Posterior cingulate gyrus (tissue), 11 donors: ENCODE measurements around the gene SYTL2.
A peak's percentile ranks its signal among the peaks of the same experiment; 100 is the strongest.
"Not testable (repeated sequence)": the region's sequence is repeated elsewhere in the genome, so short reads cannot be mapped to it uniquely, and the experiment has no call there.

Source experiments
- DNase-seq, 10 donors: peaks; one replicate each; pipeline versions ENCODE4 v3.0.0 to v3.0.0-alpha.2; 2020 to 2021; ENCODE audit warnings: mixed read lengths in 3 of 10
- intact Hi-C: fragments of 100-400 bp; cut with DNase I; formaldehyde crosslinking; loops from one replicate; pipeline ENCODE4 v1.15.1; 2023

The SYTL2 gene

GRCh38 chr11:85799142-85799541 lies 11.8 kb downstream of the SYTL2 start:
- intact Hi-C loops: no loop called here
- no peak for DNase-seq

- DNase-seq: no peak
- intact Hi-C loops: no loop called here
Measured at GRCh38 chr11:85798361-85798760, 12.6 kb downstream of the SYTL2 start.

GRCh38 chr11:85795712-85796487 lies 15.0 kb downstream of the SYTL2 start:
- DNase-seq: no peak
- intact Hi-C loops: no loop called here

GRCh38 chr11:85791409-85791990 lies 19.4 kb downstream of the SYTL2 start:
- no peak for DNase-seq

GRCh38 chr11:85787809-85788760 lies 22.9 kb downstream of the SYTL2 start:
- DNase-seq: no peak
- intact Hi-C loops: no loop called here

More at GRCh38 chr11:85791409-85791990, 19.4 kb downstream of the SYTL2 start:
- intact Hi-C loops: no loop called here

GRCh38 chr11:85787168-85787567 lies 23.8 kb downstream of the SYTL2 start:
- intact Hi-C loops: no loop called here
- no peak for DNase-seq

- DNase-seq: no peak
- intact Hi-C loops: no loop called here
Measured at GRCh38 chr11:85784480-85785265, 26.3 kb downstream of the SYTL2 start.

GRCh38 chr11:85783758-85784157 lies 27.2 kb downstream of the SYTL2 start:
- intact Hi-C loops: no loop called here
- peak in 1 of 10 donors; percentile 29 for DNase-seq

- intact Hi-C loops, DNase-seq: not testable (repeated sequence)
Measured at GRCh38 chr11:85780780-85781517, 30.0 kb downstream of the SYTL2 start.

GRCh38 chr11:85779956-85780640 lies 30.8 kb downstream of the SYTL2 start:
- intact Hi-C loops: no loop called here
- DNase-seq: no peak

- intact Hi-C loops, DNase-seq: not testable (repeated sequence)
Measured at GRCh38 chr11:85777603-85777972, 33.4 kb downstream of the SYTL2 start.

GRCh38 chr11:85776951-85777602 lies 33.9 kb downstream of the SYTL2 start:
- DNase-seq: no peak
- intact Hi-C loops: no loop called here

- DNase-seq: no peak
- intact Hi-C loops: no loop called here
Measured at GRCh38 chr11:85774256-85775101, 36.5 kb downstream of the SYTL2 start.

GRCh38 chr11:85772695-85773094 lies 38.2 kb downstream of the SYTL2 start:
- intact Hi-C loops: no loop called here
- DNase-seq: no peak

- intact Hi-C loops: no loop called here
- no peak for DNase-seq
Measured at GRCh38 chr11:85771568-85771967, 39.4 kb downstream of the SYTL2 start.

GRCh38 chr11:85769771-85770170 lies 41.2 kb downstream of the SYTL2 start:
- no peak for DNase-seq
- intact Hi-C loops: no loop called here

- intact Hi-C loops: no loop called here
Measured at GRCh38 chr11:85768473-85769146, 42.3 kb downstream of the SYTL2 start.

More at GRCh38 chr11:85768473-85769146, 42.3 kb downstream of the SYTL2 start:
- DNase-seq: no peak
